Peyer's patch (tissue), 4 donors: ENCODE data around the gene FOXL2NB. TPM values are rescaled to one million over a fixed set of nuclear protein-coding genes. Genes with fewer than 3 reads are reported as not detected.

Experiments used
- DNase-seq, 3 donors: peaks; one replicate each; pipeline ENCODE4 v3.0.0-alpha.2; 2017 to 2019
- H3K27ac ChIP-seq, 4 donors: fragments of 200-600 bp; sonication (generic); one replicate each; pipeline ENCODE4 v1.5.1; 2016 to 2019
- H3K27me3 ChIP-seq, 2 donors: fragments of 200-600 bp; sonication (generic); one replicate each; pipeline ENCODE4 v1.5.1; 2019
- H3K36me3 ChIP-seq, 3 donors: fragments of 200-600 bp; sonication (generic); one replicate each; pipeline ENCODE4 v1.5.1; 2016 to 2019
- H3K4me1 ChIP-seq, 4 donors: fragments of 200-600 bp; sonication (generic); one replicate each; pipeline ENCODE4 v1.5.1; 2016 to 2019
- H3K4me3 ChIP-seq, 4 donors: fragments of 200-600 bp; sonication (generic); 1 replicate in 3 of 4; 2 replicates in 1 of 4; pipeline ENCODE4 v1.5.1; 2016 to 2019; ENCODE audit warnings: mild to moderate bottlenecking in 1 of 4
- H3K9me3 ChIP-seq, 4 donors: fragments of 200-600 bp; sonication (generic); one replicate each; pipeline ENCODE4 v1.5.1; 2016 to 2019; ENCODE audit warnings: mild to moderate bottlenecking in 1 of 4
- CTCF ChIP-seq, 6 experiments: fragments of 450-650 bp in 4 of 6; fragments of 200-600 bp in 2 of 6; sonication (generic) in 1 of 6; IDR thresholded peaks; one replicate each; pipeline ENCODE4 v1.5.1; 2017 to 2019; ENCODE audit warnings: antibody characterized with exemption in 6 of 6, mild to moderate bottlenecking in 3 of 6, moderate library complexity in 1 of 6
- POLR2A ChIP-seq, 2 donors: fragments of 450-650 bp; IDR thresholded peaks; one replicate each; pipeline ENCODE4 v1.5.1; 2017; ENCODE audit warnings: antibody characterized with exemption in 2 of 2, mild to moderate bottlenecking in 2 of 2, moderate library complexity in 2 of 2
- total RNA-seq, 4 donors: library from RNA; depleted of rRNA; stranded (reverse); fragments of >200 nt; gene quantifications; one replicate each; pipeline ENCODE4 v1.1.0, GENCODE V29; 2016

FOXL2NB gene
- not detected for total RNA-seq

GRCh38 chr3:138946663-138947494 lies at the start of gene FOXL2NB, which contains the start of gene FOXL2:
FOXL2NB (plus strand) TSS chr3:138947217; CDS start chr3:138947365, 148 bp downstream.
FOXL2 (minus strand) TSS chr3:138947137; CDS start chr3:138946722, 415 bp downstream.
- TF ChIP-seq POLR2A (IDR thresholded peaks at IDR 0.05): no peak
- TF ChIP-seq CTCF (IDR thresholded peaks at IDR 0.05): no peak
- H3K4me3 ChIP-seq: peak within 1 kb of the TSS in 3 of 4 donors; percentile 35 to 47 (median 45)
- peaks cover 5 to 55% of the 10 kb centered on the region in 2 donors for H3K27me3 ChIP-seq
- peaks cover 0 to 40% (median 25%) of the 10 kb centered on the region in 4 donors for H3K4me1 ChIP-seq
- no peaks in the 10 kb centered on the region for H3K36me3 ChIP-seq
- H3K27ac ChIP-seq: no peak within 1 kb of the TSS
- peaks cover 0 to 4% (median 0%) of the 10 kb centered on the region in 4 donors for H3K9me3 ChIP-seq
- no peak for DNase-seq

GRCh38 chr3:138898301-138898700 lies 48.7 kb upstream of the FOXL2NB start:
- no peak overlapping the region for H3K27ac ChIP-seq
- DNase-seq: no peak

GRCh38 chr3:138898708-138899107 lies 48.3 kb upstream of the FOXL2NB start:
- Histone ChIP-seq H3K27ac (no peak overlapping the region), H3K4me1 (no peaks in the 10 kb centered on the region), H3K36me3 (no peaks in the 10 kb centered on the region), H3K9me3 (no peaks in the 10 kb centered on the region), H3K4me3 (no peak overlapping the region), H3K27me3 (no peaks in the 10 kb centered on the region)
- TF ChIP-seq POLR2A (IDR thresholded peaks at IDR 0.05): no peak
- TF ChIP-seq CTCF (IDR thresholded peaks at IDR 0.05): no peak
- no peak for DNase-seq

More at GRCh38 chr3:138898301-138898700, 48.7 kb upstream of the FOXL2NB start:
- no peaks in the 10 kb centered on the region for H3K36me3 ChIP-seq
- no peaks in the 10 kb centered on the region for H3K27me3 ChIP-seq
- H3K4me3 ChIP-seq: no peak overlapping the region
- no peak for TF ChIP-seq CTCF (IDR thresholded peaks at IDR 0.05)
- TF ChIP-seq POLR2A (IDR thresholded peaks at IDR 0.05): no peak
- H3K4me1 ChIP-seq: no peaks in the 10 kb centered on the region
- H3K9me3 ChIP-seq: no peaks in the 10 kb centered on the region

GRCh38 chr3:138899351-138899991 lies 47.5 kb upstream of the FOXL2NB start:
- H3K9me3 ChIP-seq: no peaks in the 10 kb centered on the region
- H3K4me1 ChIP-seq: no peaks in the 10 kb centered on the region
- no peaks in the 10 kb centered on the region for H3K27me3 ChIP-seq
- no peak for TF ChIP-seq CTCF (IDR thresholded peaks at IDR 0.05)
- no peak for TF ChIP-seq POLR2A (IDR thresholded peaks at IDR 0.05)
- DNase-seq: no peak
- H3K4me3 ChIP-seq: no peak overlapping the region
- no peak overlapping the region for H3K27ac ChIP-seq
- H3K36me3 ChIP-seq: no peaks in the 10 kb centered on the region

GRCh38 chr3:138901567-138901966 lies 45.5 kb upstream of the FOXL2NB start:
- no peak overlapping the region for H3K4me3 ChIP-seq
- TF ChIP-seq CTCF (IDR thresholded peaks at IDR 0.05): no peak
- no peak for TF ChIP-seq POLR2A (IDR thresholded peaks at IDR 0.05)
- no peaks in the 10 kb centered on the region for H3K9me3 ChIP-seq
- no peak overlapping the region for H3K27ac ChIP-seq
- no peaks in the 10 kb centered on the region for H3K36me3 ChIP-seq
- no peaks in the 10 kb centered on the region for H3K4me1 ChIP-seq
- DNase-seq: no peak
- H3K27me3 ChIP-seq: no peaks in the 10 kb centered on the region
